Neuron (in vitro differentiated cells): ENCODE data around the gene RPL36AL.
"Not testable (repeated sequence)": the region's sequence is repeated elsewhere in the genome, so short reads cannot be mapped to it uniquely, and the experiment has no call there.

Experiments
- H2AFZ ChIP-seq: one replicate; pipeline ENCODE4 v1.6.1; 2013; ENCODE audit warnings: low read depth, mild to moderate bottlenecking, inconsistent platforms, low read length, moderate library complexity
- H3K27me3 ChIP-seq: one replicate; pipeline ENCODE4 v1.6.1; 2013; ENCODE audit warnings: low read length; ENCODE audit not compliant: insufficient read depth
- H3K36me3 ChIP-seq: one replicate; pipeline ENCODE4 v1.6.1; 2013; ENCODE audit warnings: low read length; ENCODE audit not compliant: insufficient read depth
- H3K4me1 ChIP-seq: one replicate; pipeline ENCODE4 v1.6.1; 2013; ENCODE audit warnings: low read length; ENCODE audit not compliant: insufficient read depth
- H3K4me3 ChIP-seq: 2 replicates; pipeline ENCODE4 v1.5.1; 2013; ENCODE audit warnings: mild to moderate bottlenecking, low read length, moderate library complexity
- H3K9me3 ChIP-seq: one replicate; pipeline ENCODE4 v1.6.1; 2013; ENCODE audit warnings: low read length

Gene RPL36AL

GRCh38 chr14:49633640-49634546, 13.5 kb upstream of the RPL36AL start:
- H3K27me3 ChIP-seq = no peaks in the 10 kb centered on the region
- H3K4me3 ChIP-seq = peak overlapping the region; percentile 99
- H2AFZ ChIP-seq = peak overlapping the region; percentile 33
- H3K9me3 ChIP-seq = no peaks in the 10 kb centered on the region
- H3K36me3 ChIP-seq = peaks cover 14% of the 10 kb centered on the region
- H3K4me1 ChIP-seq = peaks cover 13% of the 10 kb centered on the region

GRCh38 chr14:49623941-49624839, 3.8 kb upstream of the RPL36AL start:
- no peak overlapping the region for H2AFZ ChIP-seq
- peaks cover 31% of the 10 kb centered on the region for H3K36me3 ChIP-seq
- no peaks in the 10 kb centered on the region for H3K27me3 ChIP-seq
- H3K4me1 ChIP-seq = peaks cover 32% of the 10 kb centered on the region
- H3K9me3 ChIP-seq = no peaks in the 10 kb centered on the region
- no peak overlapping the region for H3K4me3 ChIP-seq

- Histone ChIP-seq H3K4me3 (peak overlapping the region; percentile 17), H3K9me3 (no peaks in the 10 kb centered on the region), H3K27me3 (no peaks in the 10 kb centered on the region), H3K4me1 (peaks cover 37% of the 10 kb centered on the region), H2AFZ (no peak overlapping the region), H3K36me3 (peaks cover 37% of the 10 kb centered on the region)
Observed at GRCh38 chr14:49623387-49623786, 3.0 kb upstream of the RPL36AL start.

GRCh38 chr14:49622022-49622607, 1.7 kb upstream of the RPL36AL start:
- peaks cover 43% of the 10 kb centered on the region for H3K36me3 ChIP-seq
- H2AFZ ChIP-seq = no peak overlapping the region
- H3K9me3 ChIP-seq = no peaks in the 10 kb centered on the region
- peak overlapping the region; percentile 88 for H3K4me3 ChIP-seq
- no peaks in the 10 kb centered on the region for H3K27me3 ChIP-seq
- H3K4me1 ChIP-seq = peaks cover 37% of the 10 kb centered on the region

- H3K4me1 ChIP-seq = peaks cover 37% of the 10 kb centered on the region
- H3K27me3 ChIP-seq = no peaks in the 10 kb centered on the region
- peak overlapping the region; percentile 88 for H3K4me3 ChIP-seq
- peak overlapping the region; percentile 90 for H2AFZ ChIP-seq
- no peaks in the 10 kb centered on the region for H3K9me3 ChIP-seq
- peaks cover 42% of the 10 kb centered on the region for H3K36me3 ChIP-seq
Observed at GRCh38 chr14:49621114-49621881, 872 bp upstream of the RPL36AL start.

GRCh38 chr14:49619730-49620129, 696 bp downstream of the RPL36AL start:
- H3K4me3 ChIP-seq = peak overlapping the region; percentile 88
- no peak overlapping the region for H2AFZ ChIP-seq
- no peaks in the 10 kb centered on the region for H3K27me3 ChIP-seq
- H3K36me3 ChIP-seq = peaks cover 32% of the 10 kb centered on the region
- no peaks in the 10 kb centered on the region for H3K9me3 ChIP-seq
- peaks cover 37% of the 10 kb centered on the region for H3K4me1 ChIP-seq

GRCh38 chr14:49619273-49619672, 1.2 kb downstream of the RPL36AL start:
- H3K36me3 ChIP-seq = peaks cover 31% of the 10 kb centered on the region
- not testable (repeated sequence) for H3K9me3 ChIP-seq, H3K27me3 ChIP-seq, H2AFZ ChIP-seq
- H3K4me3 ChIP-seq = peak overlapping the region; percentile 88
- H3K4me1 ChIP-seq = peaks cover 37% of the 10 kb centered on the region

- no peaks in the 10 kb centered on the region for H3K9me3 ChIP-seq
- no peak overlapping the region for H2AFZ ChIP-seq
- H3K36me3 ChIP-seq = peaks cover 32% of the 10 kb centered on the region
- H3K4me3 ChIP-seq = no peak overlapping the region
- peaks cover 30% of the 10 kb centered on the region for H3K4me1 ChIP-seq
- H3K27me3 ChIP-seq = no peaks in the 10 kb centered on the region
Observed at GRCh38 chr14:49617852-49618519, 2.4 kb downstream of the RPL36AL start.

- Histone ChIP-seq H3K36me3 (peaks cover 34% of the 10 kb centered on the region), H3K4me3 (no peak overlapping the region), H3K27me3 (no peaks in the 10 kb centered on the region), H2AFZ (no peak overlapping the region), H3K4me1 (peaks cover 12% of the 10 kb centered on the region), H3K9me3 (no peaks in the 10 kb centered on the region)
Observed at GRCh38 chr14:49615776-49616175, 4.7 kb downstream of the RPL36AL start.

GRCh38 chr14:49614196-49614595, 6.2 kb downstream of the RPL36AL start:
- no peak overlapping the region for H2AFZ ChIP-seq
- no peak overlapping the region for H3K4me3 ChIP-seq
- peaks cover 41% of the 10 kb centered on the region for H3K36me3 ChIP-seq
- no peaks in the 10 kb centered on the region for H3K27me3 ChIP-seq
- peaks cover 5% of the 10 kb centered on the region for H3K4me1 ChIP-seq
- no peaks in the 10 kb centered on the region for H3K9me3 ChIP-seq

GRCh38 chr14:49612671-49613070, 7.8 kb downstream of the RPL36AL start:
- Histone ChIP-seq H3K9me3 (no peaks in the 10 kb centered on the region), H3K27me3 (no peaks in the 10 kb centered on the region), H3K36me3 (peaks cover 30% of the 10 kb centered on the region), H2AFZ (no peak overlapping the region), H3K4me1 (no peaks in the 10 kb centered on the region), H3K4me3 (no peak overlapping the region)

GRCh38 chr14:49612251-49612650, 8.2 kb downstream of the RPL36AL start:
- Histone ChIP-seq H3K9me3 (no peaks in the 10 kb centered on the region), H2AFZ (no peak overlapping the region), H3K4me3 (no peak overlapping the region), H3K36me3 (peaks cover 30% of the 10 kb centered on the region), H3K27me3 (no peaks in the 10 kb centered on the region), H3K4me1 (no peaks in the 10 kb centered on the region)
